Panc1 (cell line): Measurements from ENCODE around the gene LMF1. TPM values are rescaled to one million over a fixed set of nuclear protein-coding genes. Genes with fewer than 3 reads are reported as not detected.

Experiments used
- ATAC-seq: fragments of 200-7000 bp; cut with Tn5 transposase; 2 replicates; pipeline ENCODE4 v1.9.1; 2020; ENCODE audit warnings: mild to moderate bottlenecking, moderate library complexity
- BruUV-seq: library from RNA; stranded (reverse); fragments of 400-500 nt; replicated peaks from 2 replicates; lab custom pipeline; 2021; lab: Mats Ljungman, UMichigan
- CTCF ChIA-PET: fragments of 300-600 bp; sonication (Branson Sonifier 250); formaldehyde crosslinking; loops from one replicate; lab custom pipeline; 2022; ENCODE audit warnings: antibody characterized with exemption; lab: Charles Lee
- POLR2A ChIA-PET: fragments of 300-600 bp; sonication (Branson Sonifier 250); formaldehyde crosslinking; loops from one replicate; lab custom pipeline; 2022; ENCODE audit warnings: antibody characterized with exemption; lab: Charles Lee
- DNase-seq: peaks from one replicate; pipeline ENCODE4 v3.0.0-alpha.2; 2010; ENCODE audit warnings: low read depth, low spot score
- H3K27ac ChIP-seq: 2 replicates; pipeline ENCODE4 v1.5.1; 2011; ENCODE audit warnings: mild to moderate bottlenecking, low read length, inconsistent platforms
- H3K27me3 ChIP-seq: fragments of 200-500 bp; sonication (Bioruptor generic); 2 replicates; pipeline ENCODE4 v1.6.0; 2014; ENCODE audit warnings: low read length, inconsistent platforms; ENCODE audit not compliant: control insufficient read depth, insufficient read depth
- H3K36me3 ChIP-seq: fragments of 200-500 bp; sonication (Bioruptor generic); 2 replicates; pipeline ENCODE4 v1.5.1; 2014; ENCODE audit warnings: inconsistent platforms, mild to moderate bottlenecking, low read length, moderate library complexity; ENCODE audit not compliant: control insufficient read depth, insufficient read depth
- H3K4me1 ChIP-seq: 2 replicates; pipeline ENCODE4 v1.5.1; 2011; ENCODE audit warnings: inconsistent platforms, mild to moderate bottlenecking, low read length, moderate library complexity; ENCODE audit not compliant: control insufficient read depth, insufficient read depth
- H3K4me3 ChIP-seq, 2 experiments: 2 replicates each; pipeline ENCODE4 v1.5.1; 2011 to 2012; ENCODE audit warnings: low read depth in 2 of 2, low read length in 2 of 2, mild to moderate bottlenecking in 2 of 2, inconsistent platforms in 1 of 2, moderate library complexity in 1 of 2
- H3K9me3 ChIP-seq: fragments of 200-500 bp; sonication (Bioruptor generic); 2 replicates; pipeline ENCODE4 v1.5.1; 2014; ENCODE audit warnings: low read depth, mild to moderate bottlenecking, inconsistent platforms, low read length, moderate library complexity; ENCODE audit not compliant: control insufficient read depth, insufficient read depth
- CTCF ChIP-seq: fragments of 450-650 bp; IDR thresholded peaks from 2 replicates; pipeline ENCODE4 v1.5.1; 2017; ENCODE audit warnings: mild to moderate bottlenecking
- POLR2AphosphoS5 ChIP-seq: IDR thresholded peaks from 2 replicates; pipeline ENCODE4 v1.6.1; 2012; ENCODE audit warnings: mild to moderate bottlenecking, low read depth, low read length, moderate library complexity
- REST ChIP-seq, 2 experiments: IDR thresholded peaks; 2 replicates each; pipeline ENCODE4 v1.6.1; 2011 to 2012; ENCODE audit warnings: low read depth in 2 of 2, control low read depth in 1 of 2, low read length in 1 of 2, mild to moderate bottlenecking in 1 of 2, moderate library complexity in 1 of 2; ENCODE audit not compliant: insufficient read depth in 1 of 2
- SIN3A ChIP-seq: IDR thresholded peaks from 2 replicates; pipeline ENCODE4 v1.6.1; 2012; ENCODE audit warnings: low read depth, mild to moderate bottlenecking, low read length, moderate library complexity, borderline replicate concordance; ENCODE audit not compliant: insufficient read depth
- TCF7L2 ChIP-seq: IDR thresholded peaks from 2 replicates; pipeline ENCODE4 v1.6.1; 2011; ENCODE audit warnings: mild to moderate bottlenecking, low read depth, low read length, inconsistent platforms
- in situ Hi-C: cut with HindIII; loops from 2 replicates; pipeline ENCODE4 v1.10.0; 2016; ENCODE audit warnings: low sequenced_read_pairs, low pct_unique_long_range_greater_than_20kb
- intact Hi-C: fragments of 100-400 bp; cut with micrococcal nuclease; formaldehyde crosslinking; loops from one replicate; pipeline ENCODE4 v1.10.0; 2022; ENCODE audit not compliant: unreplicated experiment
- total RNA-seq: library from RNA; stranded (reverse); gene quantifications from one replicate; pipeline ENCODE4 v1.2.1, GENCODE V29; 2021; ENCODE audit not compliant: unreplicated experiment

The LMF1 gene
- total RNA-seq, 1 experiment from 2014 or later: 24.3 TPM

- ATAC-seq: no peak
- intact Hi-C loops (no loop called here), in situ Hi-C loops (no loop called here)
These were observed 24.8 kb downstream of the LMF1 start for GRCh38 chr16:946048-946395.

GRCh38 chr16:945271-946047, 25.3 kb downstream of the LMF1 start:
- Histone ChIP-seq H3K36me3 (no peaks in the 10 kb centered on the region), H3K27me3 (no peaks in the 10 kb centered on the region), H3K9me3 (peaks cover 10% of the 10 kb centered on the region; the same call in 1 of the 2 replicates), H3K4me1 (no peaks in the 10 kb centered on the region), H3K4me3 (no peak overlapping the region), H3K27ac (no peak overlapping the region)
- ChIA-PET CTCF (no interaction called here), POLR2A (no interaction called here)
- no peak for TF ChIP-seq SIN3A
- intact Hi-C loops (no loop called here), in situ Hi-C loops (no loop called here)
- BruUV-seq: no TSS peak
- ATAC-seq: no peak
- DNase-seq: no peak

More at GRCh38 chr16:946048-946395, 24.8 kb downstream of the LMF1 start:
- Histone ChIP-seq H3K4me3 (no peak overlapping the region), H3K4me1 (no peaks in the 10 kb centered on the region), H3K36me3 (no peaks in the 10 kb centered on the region), H3K9me3 (peaks cover 10% of the 10 kb centered on the region; the same call in 1 of the 2 replicates), H3K27ac (no peak overlapping the region), H3K27me3 (no peaks in the 10 kb centered on the region)
- no peak for TF ChIP-seq POLR2AphosphoS5
- TF ChIP-seq SIN3A: no peak
- no peak for TF ChIP-seq CTCF
- TF ChIP-seq TCF7L2: no peak
- no peak for TF ChIP-seq REST (IDR thresholded peaks at IDR 0.05; ENCODE audit: insufficient read depth in 1 of 2, low read depth in 2 of 2, low read length in 1 of 2)
- no TSS peak for BruUV-seq
- ChIA-PET CTCF (no interaction called here), POLR2A (no interaction called here)
- DNase-seq: no peak

- DNase-seq (no peak), ATAC-seq (no peak)
- Histone ChIP-seq H3K4me3 (no peak overlapping the region), H3K27ac (no peak overlapping the region), H3K27me3 (no peaks in the 10 kb centered on the region), H3K4me1 (no peaks in the 10 kb centered on the region), H3K9me3 (peaks cover 10% of the 10 kb centered on the region; the same call in 1 of the 2 replicates), H3K36me3 (no peaks in the 10 kb centered on the region)
- intact Hi-C loops (no loop called here), in situ Hi-C loops (no loop called here)
- POLR2A ChIA-PET: no interaction called here
- BruUV-seq: no TSS peak
- TF ChIP-seq POLR2AphosphoS5 (no peak), TCF7L2 (no peak), REST (IDR thresholded peaks at IDR 0.05; ENCODE audit: insufficient read depth in 1 of 2, low read depth in 2 of 2, low read length in 1 of 2) (no peak), SIN3A (no peak), CTCF (no peak)
- CTCF ChIA-PET: no interaction called here
These were observed 26.8 kb downstream of the LMF1 start for GRCh38 chr16:943971-944370.
